Hepatocyte (in vitro differentiated cells): ENCODE results near the gene FLRT2. TPM values are rescaled to one million over a fixed set of nuclear protein-coding genes. Genes with fewer than 3 reads are reported as not detected.

Experiments used
- DNase-seq: peaks from one replicate; pipeline ENCODE4 v3.0.0-alpha.2; 2016; ENCODE audit warnings: low spot score
- H2AFZ ChIP-seq: fragments of 200-600 bp; sonication (generic); 2 replicates; pipeline ENCODE4 v1.6.0; 2016; ENCODE audit warnings: antibody characterized with exemption, mild to moderate bottlenecking
- H3K27ac ChIP-seq: fragments of 200-600 bp; sonication (generic); 2 replicates; pipeline ENCODE4 v1.5.1; 2016; ENCODE audit warnings: mild to moderate bottlenecking
- H3K27me3 ChIP-seq: fragments of 200-600 bp; sonication (generic); 2 replicates; pipeline ENCODE4 v1.6.1; 2016
- H3K36me3 ChIP-seq: fragments of 200-600 bp; sonication (generic); replicated peaks from 2 replicates; pipeline ENCODE4 v1.5.1; 2016; ENCODE audit warnings: low read depth; ENCODE audit not compliant: insufficient read depth
- H3K4me1 ChIP-seq: fragments of 200-600 bp; sonication (generic); 2 replicates; pipeline ENCODE4 v1.5.1; 2016; ENCODE audit warnings: mild to moderate bottlenecking, moderate library complexity; ENCODE audit not compliant: insufficient read depth
- H3K4me2 ChIP-seq: fragments of 200-600 bp; sonication (generic); 2 replicates; pipeline ENCODE4 v1.6.0; 2016
- H3K4me3 ChIP-seq: fragments of 200-600 bp; sonication (generic); 2 replicates; pipeline ENCODE4 v1.5.1; 2016; ENCODE audit warnings: mild to moderate bottlenecking
- H3K79me2 ChIP-seq: fragments of 200-600 bp; sonication (generic); 2 replicates; pipeline ENCODE4 v1.6.0; 2017; ENCODE audit warnings: mild to moderate bottlenecking
- H3K9me2 ChIP-seq: fragments of 200-600 bp; sonication (generic); replicated peaks from 2 replicates; pipeline ENCODE4 v1.6.0; 2017; ENCODE audit warnings: mild to moderate bottlenecking; ENCODE audit not compliant: insufficient read depth
- H3K9me3 ChIP-seq: fragments of 200-600 bp; sonication (generic); 2 replicates; pipeline ENCODE4 v1.5.1; 2016; ENCODE audit warnings: low read depth, mild to moderate bottlenecking
- H4K20me1 ChIP-seq: fragments of 200-600 bp; sonication (generic); 2 replicates; pipeline ENCODE4 v1.6.0; 2016; ENCODE audit warnings: mild to moderate bottlenecking; ENCODE audit not compliant: insufficient read depth, poor library complexity, severe bottlenecking
- CTCF ChIP-seq: fragments of 200-600 bp; sonication (generic); IDR thresholded peaks from 2 replicates; pipeline ENCODE4 v1.5.1; 2016; ENCODE audit warnings: antibody characterized with exemption, mild to moderate bottlenecking; ENCODE audit not compliant: poor library complexity
- EZH2 ChIP-seq: fragments of 200-600 bp; sonication (generic); IDR thresholded peaks from 2 replicates; pipeline ENCODE4 v1.6.1; 2016; ENCODE audit warnings: antibody characterized with exemption, mild to moderate bottlenecking, borderline replicate concordance
- EZH2phosphoT487 ChIP-seq: fragments of 200-600 bp; sonication (generic); IDR thresholded peaks from one replicate; pipeline ENCODE4 v1.6.1; 2018; ENCODE audit warnings: antibody characterized with exemption, mild to moderate bottlenecking, low read depth, moderate library complexity; ENCODE audit not compliant: unreplicated experiment, severe bottlenecking
- WGBS: methylation state at CpG from one replicate; pipeline ENCODE4 v1.1.6; 2016; ENCODE audit warnings: low lambda C conversion rate; ENCODE audit errors: missing lambda C conversion rate; 5-methylcytosine and 5-hydroxymethylcytosine counted together
- polyA plus RNA-seq: library from polyadenylated mRNA; unstranded; fragments of >200 nt; fragmentation: Nextera tagmentation; extraction: Ambion mirVana; gene quantifications from 2 replicates; pipeline ENCODE4 v1.2.1, GENCODE V29; 2016
- total RNA-seq: library from RNA; depleted of rRNA; stranded (reverse); fragments of >200 nt; gene quantifications from 2 replicates; pipeline ENCODE4 v1.2.3, GENCODE V29; 2014

Gene FLRT2
- total and polyA plus RNA-seq, 2 experiments from 2014 or later, result 32.9 to 42.3 TPM

DNA sequence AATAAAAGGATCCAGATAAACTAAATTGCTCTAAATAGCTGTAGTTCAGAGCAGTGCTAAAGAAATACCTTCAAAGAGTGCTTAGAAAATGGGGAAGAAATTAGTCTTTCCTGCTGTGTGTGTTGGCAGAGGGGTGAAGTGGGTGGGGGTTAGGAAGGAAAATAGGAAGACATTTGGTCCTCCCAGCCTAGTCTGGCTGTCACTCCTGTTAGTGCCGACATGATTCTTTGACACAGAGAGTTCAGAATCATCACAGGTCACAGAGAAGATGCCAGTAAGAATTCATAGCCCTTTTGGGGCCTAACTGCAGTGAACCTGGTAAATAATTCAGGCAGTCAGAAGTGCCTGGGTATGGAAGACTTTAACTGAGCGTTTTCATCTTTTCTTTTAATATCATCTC lies 74.8 kb downstream of the FLRT2 start:
- no peaks in the 10 kb centered on the region for H3K9me2 ChIP-seq
- no peak overlapping the region for H3K4me2 ChIP-seq
- no peak overlapping the region for H3K4me3 ChIP-seq
- no peaks in the 10 kb centered on the region for H3K36me3 ChIP-seq
- H3K27me3 ChIP-seq, result no peaks in the 10 kb centered on the region
- no peak for DNase-seq
- H3K9me3 ChIP-seq, result no peaks in the 10 kb centered on the region
- 69% methylated on average over 2 of the region's 2 CpGs for WGBS
- H2AFZ ChIP-seq, result no peak overlapping the region
- H4K20me1 ChIP-seq, result peaks cover 4% of the 10 kb centered on the region
- TF ChIP-seq CTCF (no peak), EZH2phosphoT487 (no peak), EZH2 (no peak)
- no peak overlapping the region for H3K27ac ChIP-seq
- H3K4me1 ChIP-seq, result peaks cover 5% of the 10 kb centered on the region
- H3K79me2 ChIP-seq, result peaks cover 67% of the 10 kb centered on the region

DNA sequence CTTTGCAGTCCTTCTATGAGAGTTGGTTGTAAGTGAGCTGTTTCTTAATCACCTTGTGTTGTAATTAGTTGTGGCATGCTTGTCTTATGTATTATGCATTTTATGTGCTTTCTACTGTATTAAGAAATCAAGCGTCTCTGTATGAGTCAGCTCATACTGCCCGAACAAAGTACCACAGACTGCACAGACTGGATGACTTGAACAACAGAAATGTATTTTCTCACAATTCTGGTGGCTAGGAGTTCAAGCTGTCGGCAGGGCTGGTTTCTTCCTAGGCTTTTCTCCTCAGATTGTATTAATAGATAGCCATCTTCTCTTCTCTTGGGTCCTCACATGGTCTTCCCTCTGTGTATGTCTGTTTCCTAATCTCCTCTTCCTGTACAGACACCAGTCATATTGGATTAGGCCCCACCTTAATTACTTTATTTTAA lies 77.7 kb downstream of the FLRT2 start:
- peak overlapping the region; percentile 10 for H3K4me2 ChIP-seq
- no peaks in the 10 kb centered on the region for H3K9me3 ChIP-seq
- H3K27me3 ChIP-seq, result no peaks in the 10 kb centered on the region
- H3K9me2 ChIP-seq, result no peaks in the 10 kb centered on the region
- H3K4me1 ChIP-seq, result no peaks in the 10 kb centered on the region
- no peak for TF ChIP-seq CTCF
- TF ChIP-seq EZH2, result no peak
- peak overlapping the region; percentile 65 for H3K27ac ChIP-seq
- H3K79me2 ChIP-seq, result peaks cover 56% of the 10 kb centered on the region
- DNase-seq, result peak; percentile 39
- H3K36me3 ChIP-seq, result no peaks in the 10 kb centered on the region
- H4K20me1 ChIP-seq, result peaks cover 4% of the 10 kb centered on the region
- 61% methylated on average over 3 of the region's 3 CpGs for WGBS
- H2AFZ ChIP-seq, result no peak overlapping the region
- no peak overlapping the region for H3K4me3 ChIP-seq

- Histone ChIP-seq H3K27ac (peak overlapping the region; percentile 2), H3K79me2 (peaks cover 52% of the 10 kb centered on the region), H3K36me3 (no peaks in the 10 kb centered on the region)
Measured at GRCh38 chr14:85613496-85613895, 83.6 kb downstream of the FLRT2 start.

More at GRCh38 chr14:85613496-85613895, 83.6 kb downstream of the FLRT2 start:
- H3K9me2 ChIP-seq, result no peaks in the 10 kb centered on the region
- H3K4me3 ChIP-seq, result no peak overlapping the region
- DNase-seq, result no peak
- peaks cover 21% of the 10 kb centered on the region for H4K20me1 ChIP-seq
- TF ChIP-seq CTCF (no peak), EZH2 (no peak), EZH2phosphoT487 (no peak)
- peaks cover 20% of the 10 kb centered on the region for H3K4me1 ChIP-seq
- H3K27me3 ChIP-seq, result no peaks in the 10 kb centered on the region
- H2AFZ ChIP-seq, result no peak overlapping the region
- peak overlapping the region; percentile 39 for H3K4me2 ChIP-seq
- WGBS, result 53% methylated on average over 5 of the region's 5 CpGs
- H3K9me3 ChIP-seq, result no peaks in the 10 kb centered on the region
